Stimulated activated CD8-positive, alpha-beta memory T cell treated with anti-CD3 and anti-CD28 coated beads, Interleukin-2, amount 100 ng/mL, for 1 hour (primary cell): ENCODE measurements around the gene MIB2.

ENCODE experiments used
- DNase-seq, 2 donors: peaks; one replicate each; pipeline ENCODE4 v3.0.0-alpha.2; 2020; ENCODE audit warnings: low read depth in 2 of 2

Gene MIB2

GRCh38 chr1:1598051-1598719 lies 17.1 kb upstream of the MIB2 start:
- DNase-seq, result no peak

GRCh38 chr1:1598720-1599029 lies 16.6 kb upstream of the MIB2 start:
- DNase-seq, result no peak

- no peak for DNase-seq
Measured at GRCh38 chr1:1599030-1599934, 16.0 kb upstream of the MIB2 start.

GRCh38 chr1:1599935-1600860 lies 15.1 kb upstream of the MIB2 start, which contains the start of gene FNDC10:
Gene FNDC10, minus strand, starts transcription at chr1:1600135. Its CDS starts 120 bp downstream, at chr1:1600015.
- DNase-seq, result no peak

GRCh38 chr1:1600861-1601563 lies 14.3 kb upstream of the MIB2 start:
- DNase-seq, result no peak

GRCh38 chr1:1601564-1602303 lies 13.6 kb upstream of the MIB2 start:
- no peak for DNase-seq

GRCh38 chr1:1602304-1602967 lies 12.9 kb upstream of the MIB2 start:
- DNase-seq, result no peak

- DNase-seq, result no peak
Measured at GRCh38 chr1:1602968-1603506, 12.3 kb upstream of the MIB2 start.

- DNase-seq, result no peak
Measured at GRCh38 chr1:1603671-1604373, 11.5 kb upstream of the MIB2 start.

GRCh38 chr1:1604374-1605033 lies 10.8 kb upstream of the MIB2 start:
- DNase-seq, result no peak

- no peak for DNase-seq
Measured at GRCh38 chr1:1605034-1605591, 10.2 kb upstream of the MIB2 start.

GRCh38 chr1:1605724-1606123 lies 9.6 kb upstream of the MIB2 start:
- DNase-seq, result no peak

- DNase-seq, result no peak
Measured at GRCh38 chr1:1606232-1606631, 9.1 kb upstream of the MIB2 start.

GRCh38 chr1:1609822-1610485 lies 5.3 kb upstream of the MIB2 start:
- DNase-seq, result no peak

- no peak for DNase-seq
Measured at GRCh38 chr1:1610796-1611195, 4.5 kb upstream of the MIB2 start.

- no peak for DNase-seq
Measured at GRCh38 chr1:1612104-1612400, 3.2 kb upstream of the MIB2 start.

GRCh38 chr1:1613509-1614082 lies 1.7 kb upstream of the MIB2 start:
- no peak for DNase-seq
